H1 (cell line): Measurements from ENCODE around the gene LCN2. TPM values are rescaled to one million over a fixed set of nuclear protein-coding genes. Genes with fewer than 3 reads are reported as not detected.

ENCODE experiments used
- ASH2L ChIP-seq: fragments of 200-600, 300-600 bp; sonication (generic); IDR thresholded peaks from one replicate; pipeline ENCODE4 v1.7.1; 2017; ENCODE audit warnings: low read length
- CHD7 ChIP-seq: fragments of 300-600 bp; sonication (generic); IDR thresholded peaks from 2 replicates; pipeline ENCODE4 v1.7.1; 2012; ENCODE audit warnings: low read length, moderate library complexity, mild to moderate bottlenecking, inconsistent platforms; ENCODE audit not compliant: insufficient replicate concordance
- HDAC2 ChIP-seq, 2 experiments: fragments of 300-600 bp in 1 of 2; sonication (generic) in 1 of 2; IDR thresholded peaks; 2 replicates each; pipeline ENCODE4 v1.6.1; 2011 to 2012; ENCODE audit warnings: low read depth in 2 of 2, low read length in 2 of 2, mild to moderate bottlenecking in 2 of 2, moderate library complexity in 2 of 2, borderline replicate concordance in 1 of 2, inconsistent platforms in 1 of 2
- HDAC6 ChIP-seq: IDR thresholded peaks from one replicate; pipeline ENCODE4 v1.7.1; 2012; ENCODE audit warnings: low read depth, mild to moderate bottlenecking, inconsistent platforms, low read length, moderate library complexity
- KDM4A ChIP-seq: IDR thresholded peaks from one replicate; pipeline ENCODE4 v1.7.1; 2012; ENCODE audit warnings: low read depth, mild to moderate bottlenecking, moderate library complexity, low read length, inconsistent platforms; ENCODE audit not compliant: severe bottlenecking
- MAFK ChIP-seq: IDR thresholded peaks from 2 replicates; pipeline ENCODE4 v1.6.1; 2012; ENCODE audit warnings: low read depth, mild to moderate bottlenecking, improper control_type of control experiment, low read length
- NANOG ChIP-seq: IDR thresholded peaks from 2 replicates; pipeline ENCODE4 v1.6.1; 2011; ENCODE audit warnings: low read length, low read depth, mild to moderate bottlenecking, inconsistent platforms; ENCODE audit not compliant: insufficient read depth, poor library complexity, severe bottlenecking
- POLR2A ChIP-seq, 2 experiments: IDR thresholded peaks; 1 replicate in 1 of 2; 2 replicates in 1 of 2; pipeline ENCODE4 v1.6.1; 2011; ENCODE audit warnings: low read depth in 2 of 2, low read length in 2 of 2, mild to moderate bottlenecking in 2 of 2; ENCODE audit errors: control extremely low read depth in 1 of 2
- RFX5 ChIP-seq: IDR thresholded peaks from 2 replicates; pipeline ENCODE4 v1.6.1; 2011; ENCODE audit warnings: low read depth, low read length, improper control_type of control experiment, borderline replicate concordance
- RNF2 ChIP-seq: fragments of 200-900, 300-1000 bp; sonication (generic); IDR thresholded peaks from 2 replicates; pipeline ENCODE4 v1.7.1; 2016; ENCODE audit warnings: borderline replicate concordance, low read depth, mild to moderate bottlenecking, antibody characterized with exemption, low read length; ENCODE audit not compliant: poor library complexity, severe bottlenecking; ENCODE audit errors: missing control alignments
- SIN3A ChIP-seq, 2 experiments: IDR thresholded peaks in 1 of 2; conservative IDR thresholded peaks in 1 of 2; 2 replicates each; pipeline ENCODE4 v1.6.1; 2011 to 2012; ENCODE audit warnings: low read length in 2 of 2, improper control_type of control experiment in 1 of 2, low read depth in 1 of 2, mild to moderate bottlenecking in 1 of 2
- polyA plus RNA-seq, 7 experiments: library from polyadenylated mRNA; depleted of rRNA in 3 of 7; stranded (reverse) in 5 of 7; unstranded in 2 of 7; fragments of >200 nt in 5 of 7; fragments of 200-250 nt in 2 of 7; gene quantifications; 1 replicate in 5 of 7; 2 replicates in 1 of 7; 4 replicates in 1 of 7; pipeline versions ENCODE4 v1.2.1 to v1.2.3, GENCODE V29; 2011 to 2013; ENCODE audit warnings: missing spikeins in 2 of 7, mixed read lengths in 2 of 7
- total RNA-seq: library from RNA; stranded (reverse); fragmentation: NEBNext Ultra II Directional; extraction: Animal tissue kit (Norgen Biotek cat#: 25700); gene quantifications from 2 replicates; pipeline ENCODE4 v1.2.1, GENCODE V29; 2021

LCN2 gene
- total and polyA plus RNA-seq, 2 of the 8 experiments (the other 6 are each of a cell fraction or from before 2014, with no cell fraction given): 1.1 to 1.6 TPM

- TF ChIP-seq CHD7 (no peak), RFX5 (no peak), SIN3A (conservative IDR thresholded peaks at IDR 0.05 in 1 of 2, IDR thresholded peaks at IDR 0.05 in 1 of 2; ENCODE audit: low read depth in 1 of 2, low read length in 2 of 2) (0 out of 4 replicates have a peak, but pooled peaks of 1 of the 2 experiments have one; percentile 30), POLR2A (IDR thresholded peaks at IDR 0.05; ENCODE audit: control extremely low read depth in 1 of 2, low read depth in 2 of 2, low read length in 2 of 2) (no peak), HDAC6 (no peak), HDAC2 (IDR thresholded peaks at IDR 0.05; ENCODE audit: borderline replicate concordance in 1 of 2, low read depth in 2 of 2, low read length in 2 of 2) (0 out of 4 replicates have a peak, but pooled peaks of 1 of the 2 experiments have one; percentile 35), MAFK (no peak), RNF2 (no peak), ASH2L (no peak), NANOG (no peak), KDM4A (peak; percentile 43)
Observed at GRCh38 chr9:128160603-128160987, 11.3 kb downstream of the LCN2 start (continued).
